Heart left ventricle (tissue), 13 donors: ENCODE data around the gene POU4F2.

ENCODE experiments used
- POLR2A ChIP-seq, 2 donors: fragments of 450-650 bp; IDR thresholded peaks; one replicate each; pipeline ENCODE4 v1.6.1; 2017; ENCODE audit warnings: antibody characterized with exemption in 2 of 2, mild to moderate bottlenecking in 2 of 2, moderate library complexity in 2 of 2
- TF ChIP-seq, protein P1 (sequence below), 12 donors: fragments of 200-600 bp; sonication (generic) in 4 of 12; IDR thresholded peaks; one replicate each; pipeline versions ENCODE4 v1.5.0 to v1.8.0; 2018 to 2022; ENCODE audit warnings: antibody characterized with exemption in 12 of 12, mild to moderate bottlenecking in 5 of 12
- donor health status: ischemic (EF 13 %, LVEDD 7.1; RV severe dilation, severe dysfunction).
- donor health status: DM: no; HTN: yes; CAD: no.
- donor health status: DM: no; HTN: no; CAD: no.
- donor health status: ischemic (EF 25% LVEDD 6.9; RV normal size, moderate dysfunction).
- donor health status: ischemic (EF 25% LVEDD 5.7; RV mildly dilated, moderate dysfunction).
- donor health status: ischemic (EF 35%, LVEDD 5.7; RV mildly dilated, moderate dysfunction).
- donor health status: nonischemic (EF 11% LVEDD 7.7; RV severe dilation, severe dysfunction).
- donor health status: DM: yes; HTN: yes; CAD: no.
- donor health status: PGD.
- donor health status: ischemic (EF 29% LVEDD 5.4; RV normal size, mild dysfunction).
- donor health status: nonischemic (EF 23%, LVEDD 6.1; RV moderate dilation, normal function).

DNA sequence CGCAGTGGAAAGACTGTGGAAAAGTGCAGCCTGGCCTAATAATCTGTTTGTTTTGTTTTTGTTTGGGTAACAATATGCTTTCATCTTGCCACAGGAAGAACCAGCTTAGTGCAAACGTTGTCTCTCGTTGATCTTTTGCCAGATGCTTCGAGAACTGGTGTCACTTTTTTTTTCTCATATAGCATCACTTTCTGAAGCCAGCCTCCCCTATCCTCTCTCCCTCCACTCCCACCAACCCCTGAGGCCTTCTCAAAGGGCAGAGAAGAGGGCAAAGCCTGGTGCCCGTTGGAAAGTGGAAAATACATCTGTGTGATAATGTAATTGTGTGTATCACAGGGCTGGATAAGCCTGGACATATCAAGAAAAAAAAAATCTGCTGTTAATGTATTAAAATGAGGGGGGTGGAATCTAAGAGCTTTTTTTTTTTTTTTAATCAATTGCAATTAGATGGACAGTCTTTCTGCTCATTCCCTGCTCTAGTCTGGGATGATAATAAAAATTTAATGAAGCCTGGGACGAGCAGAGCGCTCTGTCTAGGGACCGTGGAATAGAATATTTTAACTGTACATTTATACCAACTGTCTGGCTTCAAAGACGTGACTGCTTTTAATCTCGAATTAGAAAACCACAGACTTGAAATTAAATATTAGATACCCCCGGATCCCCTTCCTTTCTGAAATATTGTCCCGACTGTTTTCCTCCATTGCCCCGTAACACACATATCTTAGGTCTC lies 8.1 kb downstream of the POU4F2 start:
- TF ChIP-seq, protein P1, sequence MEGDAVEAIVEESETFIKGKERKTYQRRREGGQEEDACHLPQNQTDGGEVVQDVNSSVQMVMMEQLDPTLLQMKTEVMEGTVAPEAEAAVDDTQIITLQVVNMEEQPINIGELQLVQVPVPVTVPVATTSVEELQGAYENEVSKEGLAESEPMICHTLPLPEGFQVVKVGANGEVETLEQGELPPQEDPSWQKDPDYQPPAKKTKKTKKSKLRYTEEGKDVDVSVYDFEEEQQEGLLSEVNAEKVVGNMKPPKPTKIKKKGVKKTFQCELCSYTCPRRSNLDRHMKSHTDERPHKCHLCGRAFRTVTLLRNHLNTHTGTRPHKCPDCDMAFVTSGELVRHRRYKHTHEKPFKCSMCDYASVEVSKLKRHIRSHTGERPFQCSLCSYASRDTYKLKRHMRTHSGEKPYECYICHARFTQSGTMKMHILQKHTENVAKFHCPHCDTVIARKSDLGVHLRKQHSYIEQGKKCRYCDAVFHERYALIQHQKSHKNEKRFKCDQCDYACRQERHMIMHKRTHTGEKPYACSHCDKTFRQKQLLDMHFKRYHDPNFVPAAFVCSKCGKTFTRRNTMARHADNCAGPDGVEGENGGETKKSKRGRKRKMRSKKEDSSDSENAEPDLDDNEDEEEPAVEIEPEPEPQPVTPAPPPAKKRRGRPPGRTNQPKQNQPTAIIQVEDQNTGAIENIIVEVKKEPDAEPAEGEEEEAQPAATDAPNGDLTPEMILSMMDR (IDR thresholded peaks at IDR 0.05), result no peak
- no peak for TF ChIP-seq POLR2A (IDR thresholded peaks at IDR 0.05)
